GM19238 (cell line): ENCODE measurements around the gene COL5A2.

Experiments used
- DNase-seq: peaks from one replicate; pipeline ENCODE4 v3.0.0; 2011; ENCODE audit warnings: low spot score; ENCODE audit not compliant: insufficient read length

COL5A2 gene

GRCh38 chr2:189179570-189179950 is at the start of gene COL5A2:
TSS of gene COL5A2 (minus strand) at chr2:189179761. CDS start at chr2:189179604, 157 bp downstream.
- DNase-seq, result no peak

- DNase-seq, result no peak
Observed at GRCh38 chr2:189226017-189226416, 46.5 kb upstream of the COL5A2 start.

- DNase-seq, result no peak
Observed at GRCh38 chr2:189225032-189225431, 45.5 kb upstream of the COL5A2 start.

- no peak for DNase-seq
Observed at GRCh38 chr2:189222468-189223105, 43.0 kb upstream of the COL5A2 start.

DNA sequence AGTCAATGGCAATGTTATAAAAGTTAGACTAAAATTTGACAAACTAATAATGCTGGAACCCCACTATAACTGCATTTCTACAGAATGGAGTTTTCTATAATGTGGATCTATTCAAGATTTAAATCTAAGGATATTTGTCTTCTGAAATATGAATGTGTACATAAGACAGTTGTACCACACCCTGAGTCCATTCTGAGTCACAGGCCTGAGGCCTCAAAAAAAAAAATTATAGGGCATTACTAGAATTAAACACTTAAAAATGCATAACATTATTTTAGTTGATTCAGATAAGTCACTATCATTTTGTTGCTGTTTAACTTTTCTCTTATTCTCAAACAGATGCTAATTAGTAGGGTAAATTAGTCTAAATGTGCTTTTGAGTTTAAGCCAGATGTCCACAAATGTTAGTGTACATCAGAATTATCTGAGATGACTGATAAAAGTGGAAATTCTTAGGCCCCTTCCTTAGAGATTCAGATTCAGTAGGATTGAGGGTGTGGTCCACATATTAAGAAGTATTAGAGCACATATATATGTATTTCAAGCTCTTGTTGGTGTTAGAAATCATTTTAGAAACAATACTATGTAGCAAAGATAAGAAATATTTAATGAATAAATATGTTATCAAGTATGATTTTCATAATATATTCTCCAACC is 42.4 kb upstream of the COL5A2 start:
- no peak for DNase-seq

- no peak for DNase-seq
Observed at GRCh38 chr2:189218236-189218635, 38.7 kb upstream of the COL5A2 start.

DNA sequence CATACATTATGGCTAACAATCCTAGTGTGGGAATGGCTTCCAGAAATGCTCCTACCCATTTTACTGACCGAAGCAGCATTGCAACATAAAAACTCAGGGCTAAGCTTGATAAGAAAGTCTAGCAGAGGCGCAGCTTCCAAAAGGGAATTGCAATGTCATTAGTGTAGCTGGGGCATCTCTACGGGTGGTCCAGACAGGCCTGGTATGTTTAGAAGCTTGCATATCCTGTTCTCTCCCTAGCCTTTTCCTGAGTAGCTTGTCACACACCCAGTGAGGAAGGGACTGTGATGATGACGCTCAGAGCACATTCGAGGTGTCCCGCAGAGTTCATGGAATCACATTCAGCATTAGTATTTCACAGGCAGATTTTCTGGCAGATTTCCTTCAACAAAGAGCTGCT is 38.0 kb upstream of the COL5A2 start:
- no peak for DNase-seq

DNA sequence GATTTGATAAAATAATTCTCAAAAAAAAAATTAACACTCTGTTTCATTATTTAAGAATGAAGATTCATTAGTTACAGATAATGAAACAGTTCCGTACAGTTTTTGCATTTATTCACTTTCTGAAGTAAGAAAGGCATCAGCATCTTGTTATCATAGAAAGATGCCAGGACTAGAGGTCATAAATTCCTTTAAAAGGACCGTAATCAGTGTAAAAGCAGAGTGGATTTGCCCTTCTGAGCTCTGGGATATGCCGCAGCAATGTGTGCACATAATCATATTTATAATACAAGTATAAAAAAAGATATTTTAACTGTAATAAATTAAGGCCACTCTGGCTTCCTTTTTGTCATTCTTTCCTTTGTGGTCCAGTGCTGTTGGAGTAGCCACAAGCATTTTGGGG is 37.5 kb upstream of the COL5A2 start:
- DNase-seq, result no peak

DNA sequence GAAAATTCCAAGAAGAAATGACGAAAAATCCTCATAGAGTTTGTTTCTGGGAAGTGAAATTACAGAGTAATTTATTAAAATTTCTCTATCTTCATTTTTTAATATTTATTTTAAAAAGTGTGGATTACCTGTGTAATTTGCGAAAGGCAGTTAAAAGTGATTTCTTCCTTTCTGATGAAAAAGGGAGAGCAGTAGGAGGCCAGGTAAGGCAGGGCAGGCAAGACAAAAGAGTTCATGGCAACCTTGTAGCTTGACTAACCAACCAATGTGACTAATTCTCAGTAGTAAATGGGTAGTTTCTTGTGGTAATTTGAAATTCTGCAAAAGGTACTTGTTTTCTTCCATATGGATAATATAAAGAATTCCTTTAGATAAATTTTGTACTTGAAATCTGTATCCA is 34.9 kb upstream of the COL5A2 start:
- DNase-seq, result no peak

DNA sequence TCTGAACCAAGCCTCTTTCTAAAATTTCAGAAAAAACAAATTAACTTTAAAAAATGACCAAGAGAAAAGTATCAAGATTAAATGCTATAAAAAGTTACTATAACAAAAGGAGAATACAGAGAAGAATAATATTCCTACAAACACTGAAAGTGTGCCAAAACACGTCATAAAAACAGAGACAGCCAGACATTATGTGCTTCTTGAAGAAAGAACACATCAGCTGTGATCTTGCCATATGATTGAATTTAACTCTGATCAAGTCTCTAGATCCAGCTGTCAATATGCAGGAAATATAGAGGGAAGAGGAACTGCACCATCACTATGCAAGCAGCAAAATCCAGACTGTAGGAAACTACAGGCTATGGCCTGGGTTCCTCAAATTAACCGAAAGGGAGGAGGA is 33.7 kb upstream of the COL5A2 start:
- DNase-seq, result no peak

- DNase-seq, result no peak
Observed at GRCh38 chr2:189210250-189211087, 30.9 kb upstream of the COL5A2 start.

DNA sequence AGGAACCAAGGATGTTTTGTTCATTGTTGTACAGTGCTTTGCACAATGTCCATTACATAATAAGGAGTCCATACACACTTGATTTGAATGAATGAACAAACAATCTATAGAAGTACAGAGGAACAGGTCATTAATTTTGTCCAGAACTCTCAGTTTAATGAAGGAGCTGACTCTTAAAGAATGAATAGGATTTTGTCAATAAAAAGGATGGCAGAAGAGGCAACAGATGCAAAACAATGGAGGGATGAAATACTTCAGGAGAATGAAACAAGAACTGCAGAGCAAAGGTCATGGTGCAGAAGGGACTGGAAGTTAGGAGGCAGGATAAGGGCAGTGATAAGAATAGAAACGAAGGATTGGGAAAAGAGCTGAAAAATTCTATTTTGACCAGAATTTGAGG is 28.7 kb upstream of the COL5A2 start:
- DNase-seq, result no peak

DNA sequence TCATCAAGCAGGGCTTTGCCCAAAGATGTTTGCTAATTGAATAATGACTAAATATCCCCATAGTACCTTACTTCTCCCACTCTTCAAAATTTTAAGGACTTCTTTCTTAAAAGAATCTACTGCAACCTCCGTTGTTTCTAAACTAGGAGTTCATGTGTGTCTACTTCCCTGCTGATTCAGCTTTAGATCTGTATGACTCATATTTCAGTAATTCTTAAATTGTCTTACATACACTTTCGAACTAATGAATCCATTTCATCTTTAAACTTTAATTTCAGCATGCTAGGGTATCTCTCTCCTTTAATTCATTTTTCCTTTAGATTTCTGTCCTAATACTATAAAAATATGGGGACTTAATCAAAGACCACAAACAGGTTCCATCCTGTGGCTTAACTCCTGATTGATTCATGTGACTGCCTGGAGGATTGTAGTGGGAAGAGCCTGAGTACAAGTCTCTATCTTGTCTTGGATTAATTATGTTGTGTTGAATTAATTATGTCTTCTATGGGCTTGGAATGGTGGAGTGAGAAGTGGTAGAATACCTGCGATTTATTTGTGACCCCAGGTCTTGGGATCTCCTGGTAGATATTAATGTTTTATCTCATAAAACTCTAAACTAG is 24.9 kb upstream of the COL5A2 start:
- no peak for DNase-seq

DNA sequence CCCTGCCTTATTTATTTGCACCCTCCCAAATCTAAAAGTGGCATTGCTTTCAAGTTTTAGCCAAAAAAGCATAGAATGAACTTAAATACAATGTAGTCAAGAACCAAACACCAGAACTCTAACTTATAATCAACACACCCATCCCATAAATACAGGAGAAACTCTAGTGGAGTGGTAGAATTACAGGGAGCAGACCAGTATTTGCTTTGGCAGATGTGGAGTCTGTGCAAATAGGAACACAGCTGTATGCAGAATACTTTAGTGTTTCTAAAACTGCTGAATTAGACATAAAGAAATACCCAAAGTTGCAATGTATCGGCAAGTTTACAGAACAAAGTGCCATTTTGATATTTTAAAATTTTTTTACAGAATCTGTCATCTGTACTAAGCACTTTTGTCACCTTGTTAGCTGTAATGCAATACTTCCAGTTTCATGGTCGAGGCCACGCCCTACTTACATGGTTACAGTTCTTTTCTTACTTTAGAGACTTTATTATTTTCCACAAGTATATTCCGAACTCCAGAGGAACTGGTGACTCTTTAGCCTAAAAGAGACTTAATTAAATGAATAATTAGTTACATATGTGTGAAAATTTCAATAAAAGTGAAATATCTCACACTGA is 23.7 kb upstream of the COL5A2 start:
- DNase-seq, result no peak

- no peak for DNase-seq
Observed at GRCh38 chr2:189199797-189200196, 20.2 kb upstream of the COL5A2 start.

DNA sequence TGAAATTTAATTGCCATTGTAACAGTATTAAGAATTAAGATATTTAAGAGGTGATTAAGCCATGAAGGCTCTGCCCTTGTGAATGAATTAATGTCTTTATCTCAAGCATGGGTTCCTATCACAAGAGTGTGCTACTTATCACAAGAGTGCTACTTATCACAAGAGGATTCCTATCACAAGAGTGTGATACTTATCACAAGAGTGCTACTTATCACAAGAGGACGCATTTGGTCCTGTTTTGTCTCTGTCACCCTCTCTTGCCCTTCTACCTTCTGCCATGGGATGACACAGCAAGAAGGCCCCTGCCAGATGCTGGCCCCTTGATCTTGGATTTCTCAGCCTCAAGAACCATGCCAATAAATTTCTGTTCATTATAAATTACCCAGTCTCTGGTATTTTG is 13.2 kb upstream of the COL5A2 start:
- DNase-seq, result no peak

DNA sequence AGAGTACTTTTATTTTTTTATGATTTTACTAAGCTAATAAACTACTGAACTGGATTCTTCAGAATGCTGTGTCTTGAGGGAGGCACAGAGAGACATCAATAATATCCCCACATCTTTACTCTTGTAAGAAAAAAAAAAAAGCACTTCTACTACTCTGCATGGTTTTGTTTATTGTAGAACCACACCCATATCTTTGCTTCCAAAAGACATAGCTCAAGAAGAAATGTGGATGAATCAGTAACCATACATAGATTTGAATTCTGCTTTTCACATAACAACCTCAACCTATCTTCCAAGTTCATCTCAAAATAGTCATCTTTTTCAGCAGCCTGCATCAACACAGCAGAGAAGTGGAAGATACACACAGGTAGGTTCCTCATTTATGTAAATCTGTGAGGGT is 12.2 kb upstream of the COL5A2 start:
- no peak for DNase-seq

DNA sequence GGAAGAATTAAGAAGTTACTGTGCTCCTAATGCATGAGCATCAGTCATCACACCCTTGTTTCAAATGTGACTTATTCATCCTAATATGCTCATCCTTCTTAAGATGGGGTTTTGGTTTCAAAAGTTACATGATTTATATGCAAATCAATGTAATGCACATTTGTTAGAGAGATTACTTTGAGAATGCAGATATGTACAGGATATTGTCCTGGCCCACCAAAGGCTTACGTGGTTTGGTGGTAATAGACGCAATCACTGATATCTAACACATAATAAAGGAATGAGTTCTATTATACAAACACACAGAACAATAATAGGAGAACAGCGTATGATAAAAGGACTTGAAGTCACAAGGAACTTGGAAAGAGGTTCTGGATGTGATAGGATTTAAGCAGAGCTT is 11.1 kb upstream of the COL5A2 start:
- DNase-seq, result no peak

DNA sequence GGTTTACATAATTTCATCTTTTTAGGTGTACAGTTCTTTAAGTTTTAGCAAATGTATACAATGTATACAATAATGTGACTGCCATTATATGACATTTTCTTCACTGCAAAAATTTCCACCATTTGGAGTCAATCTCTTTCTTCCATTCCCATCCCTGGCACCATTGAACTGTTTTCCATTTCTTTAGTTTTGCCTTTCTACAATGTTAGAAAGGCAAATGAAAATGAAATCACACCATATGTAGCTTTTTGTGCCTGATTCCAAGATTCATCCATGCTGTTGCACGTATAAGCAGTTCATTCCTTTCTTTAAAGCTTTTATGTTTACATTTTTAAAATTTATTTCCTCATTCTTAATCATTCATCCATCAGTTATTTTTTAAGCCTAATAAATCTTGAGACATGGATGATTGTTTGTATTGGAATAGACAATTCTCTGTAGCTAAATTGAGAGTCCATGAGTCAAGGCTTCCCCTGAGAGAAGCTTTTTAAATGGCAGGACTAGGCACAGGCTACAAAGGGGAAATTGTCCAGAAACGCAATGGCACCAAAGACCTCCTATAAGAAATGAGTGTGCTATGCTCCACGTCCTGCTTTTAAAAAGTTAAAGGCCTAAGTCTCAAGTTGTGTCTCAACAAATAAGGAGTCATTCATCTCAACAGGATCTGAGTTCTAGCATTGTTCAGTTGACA is 8.7 kb upstream of the COL5A2 start:
- no peak for DNase-seq

- DNase-seq, result no peak
Observed at GRCh38 chr2:189183170-189183569, 3.6 kb upstream of the COL5A2 start.

GRCh38 chr2:189181706-189182105 is 2.1 kb upstream of the COL5A2 start:
- no peak for DNase-seq
